ENCODE measurements around the gene COG8.
"Not testable (repeated sequence)": the region's sequence is repeated elsewhere in the genome, so short reads cannot be mapped to it uniquely, and the experiment has no call there.

Gene COG8
- 24.0 to 31.1 reads per million in 2 experiments for total RNA-seq

GRCh38 chr16:69339289-69340094 is at the start of gene COG8, which contains the start of gene NIP7:
TSS of gene COG8 (minus strand) at chr16:69339564. CDS start at chr16:69339552, 12 bp downstream.
TSS of gene NIP7 (plus strand) at chr16:69339772. CDS start at chr16:69339830, 58 bp downstream.
- peak; percentile 82 for DNase-seq (ENCODE audit: low read depth)

- no peak for DNase-seq (ENCODE audit: low read depth)
Measured at GRCh38 chr16:69386596-69386995, 47.2 kb upstream of the COG8 start.

DNA sequence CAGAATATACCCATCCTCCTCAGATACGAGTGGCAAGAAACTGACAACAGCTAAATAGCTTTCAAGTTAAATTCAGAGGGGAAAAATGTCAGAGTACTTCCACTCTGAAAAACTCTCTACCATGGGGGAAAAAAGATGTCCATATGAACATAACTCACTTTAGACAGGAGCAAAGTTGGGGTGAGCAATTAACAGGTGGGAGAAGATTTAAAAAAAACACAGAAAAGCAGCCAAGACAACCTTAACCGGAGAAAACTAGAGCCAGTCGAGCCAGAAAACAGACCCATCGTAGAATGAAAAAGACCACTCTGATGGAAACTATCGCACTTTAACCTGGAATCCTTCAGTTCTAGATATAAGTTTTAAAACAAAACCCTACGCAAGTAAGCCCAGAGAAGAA is 45.6 kb upstream of the COG8 start:
- no peak for DNase-seq (ENCODE audit: low read depth)

DNA sequence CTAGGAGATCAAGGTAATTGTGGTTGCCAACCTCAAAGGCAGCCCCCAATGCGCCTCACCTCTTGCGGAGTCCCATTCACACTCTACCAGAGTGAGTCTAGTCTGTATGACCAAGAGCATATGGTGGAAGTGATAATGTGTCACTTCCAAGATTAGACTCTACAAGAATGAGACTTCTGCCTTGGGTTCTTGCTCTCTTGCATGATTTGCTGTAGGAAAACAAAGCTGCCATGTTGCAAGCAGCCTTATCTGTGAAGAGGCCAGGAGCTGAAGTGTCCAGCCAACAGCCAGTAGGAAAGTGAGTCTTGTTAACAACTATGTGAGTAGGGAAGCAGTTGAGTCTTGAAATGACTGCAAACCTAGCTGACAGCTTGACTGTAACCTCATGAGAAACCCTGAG is 43.1 kb upstream of the COG8 start:
- DNase-seq (ENCODE audit: low read depth) = no peak

DNA sequence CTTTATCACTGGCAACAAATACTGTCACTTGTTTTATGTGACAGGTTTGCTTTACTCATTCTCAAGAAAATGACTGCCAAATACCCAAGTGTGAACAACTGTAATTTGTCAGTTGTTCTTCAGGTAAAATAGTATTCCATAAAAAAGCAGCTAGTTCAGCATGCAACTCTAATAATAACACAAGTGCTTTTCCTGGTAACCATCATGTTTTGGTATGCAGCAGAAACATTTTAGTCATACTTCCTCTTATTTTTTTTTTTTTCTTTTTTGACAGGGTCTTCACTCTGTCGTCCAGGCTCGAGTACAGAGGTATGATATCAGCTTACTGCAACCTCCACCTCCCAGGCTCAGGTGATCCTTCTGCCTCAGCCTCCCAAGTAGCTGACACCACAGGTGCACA is 41.9 kb upstream of the COG8 start:
- no peak for DNase-seq (ENCODE audit: low read depth)

DNA sequence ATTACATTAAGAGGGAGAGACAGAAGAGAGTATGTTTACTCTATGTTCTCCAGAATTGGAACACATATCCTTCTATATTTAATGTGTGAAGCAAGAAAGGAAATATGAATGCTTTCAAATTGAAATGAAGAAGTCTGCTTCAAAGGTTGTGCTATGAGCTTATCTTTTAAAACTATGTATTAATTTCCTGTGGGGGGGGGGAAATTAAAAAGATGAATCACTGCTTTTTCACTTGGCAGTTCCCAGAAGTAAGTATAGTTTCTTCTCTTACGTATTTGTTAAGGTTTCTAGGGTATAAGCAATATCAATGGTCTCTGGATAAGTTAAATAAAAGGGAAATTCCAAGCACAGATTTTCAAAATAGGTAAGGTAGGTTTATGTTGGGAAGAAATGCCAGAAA is 39.4 kb upstream of the COG8 start:
- DNase-seq (ENCODE audit: low read depth) = no peak

- no peak for DNase-seq (ENCODE audit: low read depth)
Measured at GRCh38 chr16:69378036-69378435, 38.7 kb upstream of the COG8 start.

DNA sequence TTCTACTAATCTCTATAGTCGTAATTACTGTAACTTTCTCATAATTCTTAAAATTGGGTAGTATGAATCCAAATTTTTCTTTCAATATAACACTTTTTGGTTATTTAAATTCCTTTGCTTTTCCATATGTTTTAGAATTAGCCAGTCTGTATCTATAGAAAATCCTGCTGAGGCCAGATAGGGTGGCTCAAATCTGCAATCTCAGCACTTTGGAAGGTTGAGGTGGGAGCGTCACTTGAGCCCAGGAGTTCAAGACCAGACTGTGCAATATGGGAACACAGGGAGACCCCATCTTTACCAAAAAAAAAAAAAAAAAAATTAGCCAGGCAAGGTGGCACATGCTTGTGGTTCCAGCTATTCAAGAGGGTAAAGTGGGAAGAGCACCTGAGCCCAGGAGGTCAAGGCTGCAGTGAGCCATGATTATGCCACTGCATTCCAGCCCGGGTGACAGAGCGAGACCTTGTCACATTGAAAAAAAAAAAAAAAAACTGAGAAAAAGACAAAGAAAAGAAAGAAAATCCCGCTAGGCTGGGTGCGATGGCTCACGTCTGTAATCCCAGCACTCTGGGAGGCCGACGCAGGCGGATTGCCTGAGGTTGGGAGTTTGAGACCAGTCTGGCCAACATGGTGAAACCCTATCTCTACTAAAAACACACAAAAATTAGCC is 37.2 kb upstream of the COG8 start:
- no peak for DNase-seq (ENCODE audit: low read depth)

DNA sequence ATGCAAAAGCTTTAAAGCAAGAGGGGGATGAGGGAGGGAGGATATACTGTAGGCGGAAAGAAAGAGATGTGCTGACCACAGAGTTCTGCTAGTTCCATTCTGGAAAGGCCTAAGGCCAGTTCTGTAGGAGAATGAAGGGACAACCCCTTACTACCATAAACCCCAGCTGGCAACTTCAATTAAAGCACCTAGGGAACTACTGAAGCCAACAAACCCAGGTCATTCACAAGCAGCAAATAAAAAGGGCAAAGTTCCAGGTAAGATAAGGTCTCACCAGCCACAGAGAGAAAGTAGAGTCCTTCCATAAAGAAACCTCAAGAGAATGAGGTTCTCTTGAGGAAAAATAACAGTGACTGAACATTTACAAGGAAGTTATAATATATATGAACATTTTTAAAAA is 33.7 kb upstream of the COG8 start:
- no peak for DNase-seq (ENCODE audit: low read depth)

DNA sequence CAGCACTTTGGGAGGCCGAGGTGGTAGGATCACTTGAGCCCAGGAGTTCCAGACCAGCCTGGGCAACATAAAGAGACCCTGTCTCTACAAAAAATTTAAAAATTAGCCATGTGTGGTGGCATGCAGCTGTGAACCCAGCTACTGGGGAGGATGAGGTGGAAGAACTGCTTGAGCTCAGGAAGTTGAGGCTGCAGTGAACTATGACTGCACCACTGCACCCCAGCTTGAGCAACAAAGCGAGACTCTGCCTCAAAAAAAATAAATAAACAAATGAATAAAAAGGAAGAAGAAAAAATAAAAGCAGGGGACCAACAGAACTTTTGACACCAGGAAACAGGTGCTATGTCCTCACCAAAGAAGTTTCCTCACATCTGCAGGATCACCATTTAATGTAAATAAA is 32.2 kb upstream of the COG8 start:
- no peak for DNase-seq (ENCODE audit: low read depth)

GRCh38 chr16:69368866-69369265 is 29.5 kb upstream of the COG8 start:
- no peak for DNase-seq (ENCODE audit: low read depth)

DNA sequence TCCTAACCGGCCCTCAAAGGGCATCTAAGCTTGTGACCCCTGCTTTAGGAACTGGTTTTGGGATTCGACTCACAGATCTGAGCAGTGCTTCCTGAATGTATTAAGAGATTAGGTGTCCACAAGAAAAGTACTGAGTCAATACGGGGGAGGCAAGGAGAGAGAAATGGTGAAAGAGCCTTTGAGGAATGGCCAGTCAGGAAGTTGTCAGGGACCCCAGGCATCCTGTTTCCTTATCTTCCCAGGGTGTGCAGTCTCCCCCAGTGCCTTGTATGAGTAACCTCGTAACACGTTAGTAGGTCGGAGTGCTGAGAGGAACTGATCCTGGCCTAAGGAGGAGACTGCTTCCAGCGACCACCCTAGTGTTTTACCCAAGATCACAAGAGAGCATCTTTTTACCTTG is 28.6 kb upstream of the COG8 start:
- no peak for DNase-seq (ENCODE audit: low read depth)

DNA sequence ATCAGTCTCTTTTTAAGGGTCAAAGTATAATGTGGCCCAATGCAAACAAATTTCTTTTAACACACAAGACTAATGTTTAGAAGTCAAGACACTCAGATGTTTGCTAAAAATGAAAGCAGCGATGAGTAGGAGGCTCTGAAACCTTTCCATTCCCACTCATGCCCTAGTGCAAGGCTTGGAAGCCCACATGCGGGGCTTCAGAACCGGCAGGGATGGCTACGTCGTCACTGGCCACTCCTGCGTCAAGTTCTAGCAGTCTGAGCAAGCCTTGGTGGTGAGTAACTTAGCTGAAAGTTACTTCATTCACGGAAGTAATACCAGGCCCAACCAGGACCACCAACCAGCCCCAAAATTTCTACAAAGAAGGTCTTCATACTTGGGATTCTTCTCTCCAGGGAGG is 27.1 kb upstream of the COG8 start:
- DNase-seq (ENCODE audit: low read depth) = no peak

DNA sequence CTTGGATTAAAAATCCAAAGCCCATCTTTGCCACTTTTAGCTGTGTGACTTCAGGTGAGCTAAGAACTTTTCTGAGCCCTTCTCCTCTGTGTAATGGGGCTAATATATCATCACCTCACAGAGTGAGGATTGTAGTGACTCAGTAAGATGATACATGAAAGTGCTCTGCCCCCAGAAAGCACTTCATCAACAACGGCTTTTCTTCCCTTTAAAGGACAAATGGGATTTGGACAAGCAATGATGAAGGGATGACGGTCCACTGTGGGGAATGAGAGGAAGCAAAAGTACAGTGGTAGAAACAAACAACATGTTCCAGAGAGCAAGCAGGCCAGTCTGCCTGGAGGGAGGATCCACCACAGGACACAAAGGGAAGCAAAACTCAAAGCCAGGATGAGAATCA is 26.5 kb upstream of the COG8 start:
- DNase-seq (ENCODE audit: low read depth) = no peak

GRCh38 chr16:69364088-69364487 is 24.7 kb upstream of the COG8 start:
- DNase-seq (ENCODE audit: low read depth) = no peak

- no peak for DNase-seq (ENCODE audit: low read depth)
Measured at GRCh38 chr16:69363281-69363717, 23.9 kb upstream of the COG8 start.

DNA sequence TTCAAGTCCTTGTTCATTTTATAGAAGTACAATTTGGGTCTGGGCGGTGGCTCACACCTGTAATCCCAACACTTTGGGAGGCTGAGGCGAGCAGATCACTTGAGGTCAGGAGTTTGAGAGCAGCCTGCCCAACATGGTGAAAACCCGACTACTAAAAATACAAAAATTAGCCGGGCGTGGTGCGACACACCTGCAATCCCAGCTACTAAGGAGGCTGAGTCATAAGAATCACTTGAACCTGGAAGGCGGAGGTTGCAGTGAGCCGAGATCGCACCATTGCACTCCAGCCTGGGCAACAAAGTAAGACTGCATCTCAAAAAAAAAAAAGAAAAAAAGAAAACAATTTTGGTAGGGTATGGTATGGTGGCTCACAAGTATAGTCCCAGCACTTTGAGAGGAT is 20.7 kb upstream of the COG8 start:
- not testable (repeated sequence) for DNase-seq (ENCODE audit: low read depth)

GRCh38 chr16:69351309-69352027 is 12.1 kb upstream of the COG8 start, which contains the start of gene TMED6:
TSS of gene TMED6 (minus strand) at chr16:69351786. CDS start at chr16:69351753, 33 bp downstream.
- no peak for DNase-seq (ENCODE audit: low read depth)

- no peak for DNase-seq (ENCODE audit: low read depth)
Measured at GRCh38 chr16:69350536-69351133, 11.3 kb upstream of the COG8 start.

DNA sequence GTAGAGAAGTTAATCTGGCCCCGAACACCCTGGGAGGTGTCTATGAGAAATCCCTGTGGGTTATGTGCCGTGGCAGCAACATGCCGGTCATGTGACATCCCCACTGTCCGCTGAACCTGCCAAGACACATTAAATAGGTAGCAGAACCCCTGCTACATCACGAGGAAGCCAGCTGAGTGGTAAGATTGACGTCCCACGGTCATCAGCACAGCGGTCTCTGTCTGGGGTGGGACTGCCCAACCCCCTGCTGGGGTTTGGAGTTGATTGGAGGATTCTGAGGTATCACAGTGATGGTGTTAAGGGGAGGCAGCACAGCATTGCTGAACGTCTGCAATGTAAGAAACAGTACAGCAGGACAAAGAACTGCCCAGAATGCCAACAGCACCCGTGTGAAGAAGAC is 10.2 kb upstream of the COG8 start:
- DNase-seq (ENCODE audit: low read depth) = no peak

- no peak for DNase-seq (ENCODE audit: low read depth)
Measured at GRCh38 chr16:69348222-69348621, 8.9 kb upstream of the COG8 start.

GRCh38 chr16:69346683-69347082 is 7.3 kb upstream of the COG8 start:
- DNase-seq (ENCODE audit: low read depth) = no peak

All from T follicular helper cell (primary cell).